SW 1271 (cell line): ENCODE results near the gene PLEKHH2.
"Not testable (repeated sequence)": the region's sequence is repeated elsewhere in the genome, so short reads cannot be mapped to it uniquely, and the experiment has no call there.

Source experiments
- DNase-seq, 2 experiments: peaks; one replicate each; lab custom pipeline; 2025; lab: John Stamatoyannopoulos, UW

The PLEKHH2 gene

DNA sequence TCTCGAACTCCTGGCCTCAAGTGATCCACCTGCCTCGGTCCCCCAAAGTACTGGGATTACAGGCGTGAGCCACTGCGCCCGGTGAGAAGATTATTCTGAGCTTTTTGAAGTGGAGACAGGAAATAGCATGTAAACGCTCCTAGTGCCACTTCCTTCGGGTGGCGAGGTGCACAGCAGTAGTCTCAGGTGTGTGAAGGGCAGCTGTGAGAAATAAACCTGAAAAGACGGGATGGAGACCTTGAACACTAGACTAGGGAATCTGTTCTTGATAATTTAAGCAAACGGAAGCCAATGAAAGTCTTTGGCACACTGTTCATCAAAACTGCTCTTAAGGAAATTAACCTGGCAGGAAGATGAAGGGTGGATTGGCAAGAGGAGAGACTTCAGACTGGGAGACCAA, 439 bp upstream of the PLEKHH2 start:
- DNase-seq, result no peak

DNA sequence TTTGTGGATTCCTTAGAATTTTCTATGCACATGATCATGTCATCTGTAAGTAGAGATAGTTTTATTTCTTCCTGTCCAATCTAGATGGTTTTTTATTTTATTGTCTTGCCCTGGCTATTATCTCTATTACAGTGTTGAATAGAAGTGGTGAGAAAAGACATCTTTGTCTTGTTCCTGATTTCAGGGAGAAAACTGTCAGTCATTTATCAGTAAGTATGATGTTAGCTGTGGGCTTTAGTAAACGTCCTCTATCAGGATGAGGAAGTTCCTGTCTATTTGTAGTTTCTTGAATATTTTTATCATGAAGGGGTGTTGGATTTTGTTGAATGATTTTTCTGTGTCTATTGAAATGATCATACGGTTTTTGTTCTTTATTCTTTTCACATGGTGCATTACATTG, 5.3 kb downstream of the PLEKHH2 start:
- no peak for DNase-seq

- DNase-seq, result no peak
Observed at GRCh38 chr2:43643680-43644079, 6.6 kb downstream of the PLEKHH2 start.

DNA sequence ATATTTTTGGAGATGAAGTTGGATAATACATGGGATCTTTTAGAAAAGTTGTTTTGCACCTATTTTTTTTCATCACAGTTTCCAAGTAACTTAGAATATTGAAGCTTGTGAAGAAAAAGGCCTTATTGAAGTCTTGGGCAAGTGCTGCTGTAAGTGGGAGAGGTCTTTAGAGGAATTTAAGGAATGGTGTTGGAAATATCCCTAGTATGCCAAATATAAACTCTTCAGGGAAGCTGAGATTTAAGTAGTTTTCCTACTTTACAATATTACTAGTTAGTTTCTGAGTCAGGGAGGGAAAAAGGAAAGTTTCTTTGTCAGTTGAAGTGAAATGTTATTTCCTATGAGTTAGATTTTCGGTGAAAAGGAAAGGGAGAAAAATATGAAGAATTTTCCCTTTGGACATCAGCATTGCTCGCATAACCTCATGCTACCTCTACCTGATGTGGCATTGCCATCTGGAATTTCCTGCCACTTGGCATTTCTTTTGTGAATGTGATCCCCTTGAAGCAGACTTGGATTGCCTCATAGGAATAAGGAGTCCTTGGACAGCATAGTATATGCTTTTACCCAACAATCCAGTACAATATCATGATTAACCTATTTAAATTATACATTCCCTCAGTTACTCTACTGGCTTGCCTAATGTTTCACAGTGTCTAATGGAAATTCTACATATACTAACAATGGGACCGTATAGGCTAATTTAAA, 12.1 kb downstream of the PLEKHH2 start:
- DNase-seq, result no peak

DNA sequence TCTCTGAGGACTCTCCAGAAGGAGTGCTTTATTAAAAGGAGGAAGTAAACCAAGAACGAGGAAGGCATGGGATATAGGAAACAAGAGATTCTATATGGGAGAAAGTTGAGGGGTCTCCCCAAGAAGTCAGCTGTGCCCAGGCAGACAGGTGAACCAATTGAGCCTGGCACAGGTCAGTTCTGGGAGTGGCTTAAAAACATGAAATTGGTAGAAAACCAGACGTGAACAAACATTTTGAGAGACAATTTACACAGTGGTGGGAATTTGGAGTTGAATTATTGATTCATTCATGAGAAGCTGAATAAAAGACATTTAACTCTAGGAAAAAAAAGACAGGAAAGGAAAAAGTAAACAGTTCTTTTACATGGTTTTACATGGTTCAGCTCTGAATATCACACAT, 16.4 kb downstream of the PLEKHH2 start:
- no peak for DNase-seq

- no peak for DNase-seq
Observed at GRCh38 chr2:43657241-43657640, 20.2 kb downstream of the PLEKHH2 start.

GRCh38 chr2:43675646-43676321, 38.7 kb downstream of the PLEKHH2 start:
- no peak for DNase-seq

- no peak for DNase-seq
Observed at GRCh38 chr2:43676322-43677050, 39.4 kb downstream of the PLEKHH2 start, which contains the start of gene C1GALT1C1L. Gene C1GALT1C1L (minus strand): TSS chr2:43676429. CDS start chr2:43676322, 107 bp downstream.

DNA sequence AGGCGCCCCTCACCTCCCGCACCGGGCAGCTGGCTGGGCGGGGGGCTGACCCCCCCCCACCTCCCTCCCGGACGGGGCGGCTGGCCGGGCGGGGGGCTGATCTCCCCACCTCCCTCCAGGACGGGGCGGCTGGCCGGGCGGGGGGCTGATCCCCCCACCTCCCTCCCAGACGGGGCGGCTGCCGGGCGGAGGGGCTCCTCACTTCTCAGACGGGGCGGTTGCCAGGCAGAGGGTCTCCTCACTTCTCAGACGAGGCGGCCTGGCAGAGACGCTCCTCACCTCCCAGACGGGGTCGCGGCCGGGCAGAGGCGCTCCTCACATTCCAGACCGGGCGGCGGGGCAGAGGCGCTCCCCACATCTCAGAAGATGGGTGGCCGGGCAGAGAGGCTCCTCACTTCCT, 40.7 kb downstream of the PLEKHH2 start:
- not testable (repeated sequence) for DNase-seq

DNA sequence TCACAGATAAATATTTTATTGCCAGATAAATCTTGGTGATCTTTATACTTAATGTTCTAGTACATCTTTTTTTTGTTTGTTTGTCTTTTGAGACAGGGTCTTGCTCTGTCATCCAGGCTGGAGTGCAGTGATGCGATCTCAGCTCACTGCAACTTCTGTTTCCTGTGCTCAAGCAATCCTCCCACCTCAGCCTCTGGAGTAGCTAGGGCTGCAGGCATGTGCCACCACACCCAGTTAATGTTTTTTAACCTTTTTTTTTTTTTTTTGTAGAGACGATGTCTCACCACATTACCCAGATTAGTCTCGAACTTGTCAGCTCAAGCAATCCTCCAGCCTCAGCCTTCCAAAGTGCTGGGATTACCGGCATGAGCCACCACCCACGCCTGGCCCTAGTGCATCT, 48.3 kb downstream of the PLEKHH2 start:
- no peak for DNase-seq

DNA sequence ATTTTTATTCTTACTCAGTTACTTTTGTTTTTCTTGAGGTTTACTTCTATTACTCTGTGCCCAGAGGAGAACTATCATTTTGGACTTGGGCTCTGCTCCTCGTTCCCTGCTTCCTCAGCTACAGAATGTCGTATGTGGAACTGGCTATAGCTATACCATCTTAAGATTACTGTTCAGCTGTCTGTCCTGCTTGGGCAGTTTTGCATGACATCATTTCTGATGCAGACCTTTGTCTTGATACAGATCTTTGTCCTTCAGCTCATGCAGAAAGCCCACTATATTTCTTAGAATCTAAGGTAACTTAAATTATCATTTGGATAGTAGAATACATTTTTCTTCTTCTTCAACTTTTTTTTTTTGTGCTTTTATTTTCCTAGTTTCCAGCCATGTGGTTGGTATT, 52.9 kb downstream of the PLEKHH2 start:
- no peak for DNase-seq

GRCh38 chr2:43692428-43692994, 55.5 kb downstream of the PLEKHH2 start:
- no peak for DNase-seq

GRCh38 chr2:43698140-43698539, 61.1 kb downstream of the PLEKHH2 start:
- DNase-seq, result not testable (repeated sequence)

DNA sequence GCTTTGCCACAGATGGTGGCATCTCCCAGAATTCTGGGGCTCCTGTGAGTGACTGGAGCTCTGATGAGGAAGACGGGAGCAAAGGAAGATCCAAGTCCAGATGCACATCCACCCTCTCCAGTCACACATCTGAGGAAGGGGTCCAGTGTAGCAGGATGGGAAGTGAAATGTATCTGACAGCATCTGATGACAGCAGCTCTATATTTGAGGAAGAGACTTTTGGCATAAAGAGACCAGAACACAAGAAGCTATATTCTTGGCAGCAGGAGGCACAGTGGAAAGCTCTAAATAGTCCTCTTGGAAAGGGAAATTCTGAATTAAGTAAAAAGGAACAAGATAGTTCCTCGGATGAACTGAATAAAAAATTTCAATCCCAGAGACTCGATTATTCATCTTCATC, 62.7 kb downstream of the PLEKHH2 start:
- DNase-seq, result no peak

DNA sequence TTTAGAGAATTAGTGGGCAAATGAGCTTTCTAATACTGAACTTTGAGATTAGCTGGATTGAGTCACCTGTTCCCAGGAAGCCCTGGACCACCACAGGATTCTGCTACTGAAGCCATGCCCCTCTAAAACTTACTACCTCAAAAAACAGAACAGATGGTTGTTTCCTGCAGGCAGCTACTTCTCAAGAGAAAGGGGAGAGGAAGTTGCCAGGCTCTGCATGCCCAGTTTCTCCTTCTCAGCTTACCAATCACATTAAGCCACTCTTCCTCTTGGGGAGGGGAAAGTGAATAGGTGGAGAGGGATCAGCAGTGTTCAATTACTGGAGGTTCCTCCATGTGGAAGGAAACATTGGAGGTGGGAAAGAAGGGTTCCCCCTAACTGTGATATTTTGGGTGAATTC, 64.1 kb downstream of the PLEKHH2 start:
- no peak for DNase-seq

DNA sequence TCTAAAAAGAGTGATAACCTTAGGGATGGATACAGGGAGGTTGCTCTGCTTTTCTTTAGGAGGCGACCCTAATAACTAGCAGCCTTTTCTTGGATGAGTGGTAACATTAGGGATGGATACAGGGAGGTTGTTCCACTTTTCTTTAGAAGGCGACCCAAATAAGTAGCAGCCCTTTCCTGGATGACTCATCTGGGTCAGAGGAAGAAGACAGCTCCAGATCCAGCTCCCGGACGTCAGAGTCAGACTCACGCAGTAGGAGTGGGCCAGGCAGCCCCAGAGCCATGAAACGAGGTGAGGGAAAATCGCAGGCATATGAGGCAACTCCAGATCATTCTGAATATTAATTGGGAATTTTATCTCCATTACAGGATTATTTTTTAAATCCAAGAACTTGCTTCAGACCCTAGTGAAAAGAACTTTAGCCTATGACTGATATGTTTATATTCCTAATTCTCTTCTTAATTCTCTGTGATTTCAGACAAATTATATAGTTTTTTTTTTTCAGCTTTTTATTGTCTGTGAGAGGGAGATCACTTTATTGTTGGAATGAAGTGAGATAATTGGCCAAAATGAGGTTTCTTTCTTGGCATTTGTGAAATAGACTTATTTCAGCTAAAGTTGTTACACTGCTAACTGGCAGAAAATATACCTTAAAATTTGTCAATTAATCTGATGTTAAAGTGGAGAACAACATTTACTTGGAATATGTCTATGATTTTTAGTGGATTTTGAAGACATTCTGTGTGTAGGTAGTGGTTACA, 70.4 kb downstream of the PLEKHH2 start:
- DNase-seq, result no peak

DNA sequence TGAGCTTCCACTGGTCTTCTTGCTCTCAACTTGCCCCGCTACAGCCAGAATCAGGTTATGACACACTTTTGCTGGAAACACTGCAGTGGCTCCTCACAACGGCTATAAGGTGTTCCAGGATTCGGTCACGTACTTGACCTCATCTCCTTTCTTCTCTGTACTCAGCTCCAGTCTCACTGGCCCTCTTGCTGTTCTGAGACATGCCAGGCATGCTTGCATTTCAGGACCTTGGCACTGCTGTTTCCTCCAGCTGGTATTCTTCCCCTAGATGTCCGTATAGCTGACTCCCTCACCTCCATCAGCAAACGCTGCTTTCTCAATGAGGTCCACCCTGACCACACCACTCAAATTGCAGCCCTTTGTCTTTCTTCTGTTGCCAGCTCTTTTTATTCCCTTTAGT, 71.1 kb downstream of the PLEKHH2 start:
- no peak for DNase-seq

DNA sequence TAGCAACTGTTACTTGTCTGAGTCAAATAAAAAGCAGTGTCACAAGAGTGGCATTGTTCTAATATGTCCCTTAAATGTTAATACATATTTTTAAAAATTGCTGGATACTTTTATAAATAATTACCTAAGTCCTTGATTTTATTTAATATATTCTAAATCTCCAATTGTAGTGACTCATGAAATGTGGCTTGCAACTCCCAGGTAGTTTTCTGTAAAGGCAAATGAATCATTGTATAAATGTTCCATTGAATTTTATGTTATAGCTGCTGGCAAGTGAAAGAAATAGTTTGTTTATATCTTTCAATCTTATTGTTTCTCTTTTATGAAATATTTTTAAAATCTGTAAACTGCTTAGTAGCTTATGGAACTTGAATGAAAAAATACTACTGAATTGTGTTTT, 71.8 kb downstream of the PLEKHH2 start:
- DNase-seq, result no peak

GRCh38 chr2:43710866-43711265, 73.8 kb downstream of the PLEKHH2 start:
- no peak for DNase-seq

DNA sequence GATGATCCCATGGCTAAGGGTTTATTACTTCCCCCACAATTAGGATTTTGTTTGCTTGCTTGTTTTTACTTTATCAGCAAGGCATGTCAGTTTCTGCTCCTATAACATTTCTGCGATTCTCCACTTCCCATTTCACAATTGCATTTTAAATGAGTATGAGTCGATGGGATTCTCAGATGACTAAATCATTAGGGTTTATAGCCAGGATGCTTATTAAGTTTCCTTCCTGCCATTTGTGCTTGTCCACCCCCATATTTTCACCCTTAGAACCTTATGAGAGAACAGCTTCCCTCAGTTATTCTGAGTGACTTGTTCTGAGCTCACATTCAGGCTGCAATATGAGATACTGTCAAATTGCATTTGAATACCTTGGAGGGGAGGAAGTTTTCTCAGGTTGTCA, 77.1 kb downstream of the PLEKHH2 start:
- no peak for DNase-seq

DNA sequence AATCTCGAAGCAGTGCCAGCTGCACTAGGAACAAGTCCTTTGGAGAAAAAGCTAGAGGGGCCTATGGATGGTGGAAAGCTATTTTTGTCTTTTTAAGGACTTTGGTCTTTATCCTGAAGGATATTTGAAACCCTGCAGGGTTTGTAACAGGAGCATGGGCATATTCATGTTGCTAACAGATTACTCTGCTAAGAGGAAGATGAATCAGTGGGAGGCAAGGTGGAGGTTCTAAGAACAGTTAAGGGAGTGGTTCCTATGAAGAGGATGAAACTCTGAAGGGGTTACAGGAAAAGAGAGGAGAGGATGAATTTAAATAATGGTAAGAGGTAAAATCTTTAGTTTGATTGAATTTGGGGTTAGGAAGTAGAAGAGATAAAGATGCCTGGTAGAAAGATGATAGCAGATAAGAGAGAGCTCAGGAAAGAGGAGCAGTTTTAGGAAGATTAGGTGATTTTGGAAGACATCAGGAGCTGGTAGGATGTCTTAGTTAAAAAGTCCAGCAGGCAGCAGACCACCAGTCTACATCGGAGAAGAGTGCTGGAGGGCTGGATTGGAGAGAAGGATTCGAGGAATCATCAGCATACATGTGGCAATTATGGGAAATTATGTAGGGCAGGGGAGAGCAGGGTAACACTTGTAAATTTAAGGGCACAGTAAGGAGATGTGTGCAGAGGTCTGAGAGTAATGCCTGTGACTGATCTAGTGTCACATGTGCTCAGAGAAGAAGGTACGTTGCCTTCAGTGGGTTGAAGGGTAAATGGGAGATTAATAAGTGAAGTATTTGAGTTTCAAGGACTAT, 78.4 kb downstream of the PLEKHH2 start:
- DNase-seq, result no peak
